GM19328 (cell line): ENCODE results near the gene CPEB4.

ENCODE experiments used
- ATAC-seq: cut with Tn5 transposase; IDR thresholded peaks from one replicate; pipeline ENCODE4 v1.9.1; 2021; ENCODE audit warnings: mild to moderate bottlenecking, moderate library complexity; ENCODE audit not compliant: unreplicated experiment

CPEB4 gene

DNA sequence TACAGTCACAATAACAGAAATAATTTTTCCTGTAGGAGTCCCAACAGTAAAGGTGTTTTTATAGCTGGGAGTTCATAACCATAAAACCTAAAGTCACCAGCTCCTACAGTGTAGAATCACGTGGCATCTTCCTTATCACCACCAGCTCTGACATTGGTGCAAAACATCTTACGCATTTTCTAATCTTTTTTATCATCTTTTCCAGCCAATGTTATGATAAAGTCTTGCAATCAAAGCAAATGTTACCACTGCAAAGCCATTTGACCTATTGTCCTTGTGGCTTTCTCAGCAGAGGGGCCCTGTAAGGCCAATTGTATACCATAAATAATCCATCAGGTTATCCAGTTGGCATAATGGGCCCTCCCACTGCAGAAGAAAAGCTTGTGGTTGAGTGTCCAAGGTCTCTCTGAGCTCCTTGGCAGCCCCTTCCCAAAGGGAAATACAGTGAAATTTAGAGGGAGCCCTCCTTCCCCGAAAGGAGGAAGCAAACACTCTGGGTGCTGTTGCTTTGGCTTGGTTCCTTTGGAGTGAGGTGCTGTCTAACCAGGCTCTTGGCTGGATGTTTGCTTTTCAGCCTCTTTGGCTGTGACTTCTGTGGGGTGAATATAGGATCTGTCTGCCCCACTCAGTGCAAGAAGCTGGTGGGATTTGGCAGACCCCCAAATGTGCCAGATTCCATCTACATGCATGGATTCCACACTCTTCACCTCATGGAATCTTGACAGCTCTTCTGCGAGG lies 29.3 kb upstream of the CPEB4 start:
- no peak for ATAC-seq

DNA sequence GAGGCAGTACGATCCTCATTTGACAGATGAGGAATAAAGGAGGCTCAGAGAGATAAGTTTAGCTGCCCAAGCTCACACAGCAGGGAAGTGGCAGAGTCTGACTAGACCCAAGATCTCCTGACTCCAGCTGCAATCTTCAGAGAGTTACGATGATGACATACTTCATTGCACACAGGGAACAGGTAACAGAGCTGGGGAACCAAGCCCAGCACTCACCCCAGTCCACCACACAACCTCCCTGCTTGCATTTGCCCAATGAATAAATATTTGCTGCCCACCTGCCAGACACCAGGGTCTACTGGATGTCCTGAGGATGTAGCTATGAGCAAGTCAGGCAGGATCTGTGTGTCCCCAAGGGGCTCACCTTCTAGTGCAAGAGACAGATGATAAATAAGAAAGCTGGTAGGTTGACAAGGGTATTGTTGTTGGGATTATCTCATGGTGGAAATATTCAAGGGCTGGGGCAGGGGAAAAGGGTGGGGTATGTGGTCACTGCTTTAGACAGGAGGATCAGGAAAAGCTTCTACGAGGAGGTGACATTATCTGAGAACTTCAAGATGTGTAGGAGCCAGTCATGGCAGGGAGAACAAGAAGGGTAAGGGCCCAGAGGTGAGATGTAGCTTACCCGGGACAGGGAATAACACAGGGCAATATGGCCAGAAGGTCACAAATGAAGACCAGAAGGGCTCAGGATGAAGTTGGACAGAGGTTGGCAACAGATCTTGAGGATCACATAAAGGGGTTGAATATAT lies 28.6 kb upstream of the CPEB4 start:
- ATAC-seq: no peak

DNA sequence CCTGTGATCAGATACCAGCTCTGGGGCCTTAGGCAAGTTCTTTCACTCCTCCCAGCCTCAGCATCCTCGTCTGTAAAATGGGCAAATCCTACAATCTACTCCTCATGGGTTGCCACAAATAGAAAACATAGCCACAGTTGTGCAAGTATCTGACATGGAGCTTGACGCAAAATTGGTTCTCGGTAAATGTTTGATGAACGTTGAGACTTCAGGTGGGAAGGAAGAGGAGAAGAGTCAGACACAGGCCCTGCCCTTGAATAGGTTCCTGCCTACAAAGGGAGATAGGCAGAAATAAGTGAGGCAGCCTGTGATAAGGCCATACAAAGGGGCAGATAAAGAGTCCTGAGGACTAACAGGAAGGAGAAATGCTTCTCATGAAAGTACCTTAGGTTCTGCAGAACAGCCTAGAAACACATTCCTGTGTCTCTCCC lies 26.1 kb upstream of the CPEB4 start:
- ATAC-seq: no peak

DNA sequence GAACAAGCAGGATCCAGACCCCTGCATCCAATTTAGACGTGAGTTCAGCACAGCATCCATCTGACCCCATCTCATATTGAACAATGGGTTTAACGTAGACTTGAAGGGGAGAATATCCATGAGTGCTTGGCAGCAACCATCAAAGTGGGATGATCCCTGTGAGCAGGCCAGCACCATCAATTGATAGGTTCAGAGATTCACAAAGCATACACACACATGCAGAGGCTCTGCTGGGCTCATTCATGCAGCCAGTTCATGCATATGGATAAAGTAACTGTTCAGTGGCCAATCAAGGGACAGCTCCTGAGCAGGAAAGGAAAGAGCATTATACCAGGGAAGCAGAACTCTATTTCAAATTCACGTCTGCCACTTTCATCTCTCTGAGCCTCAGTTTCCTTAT lies 24.8 kb upstream of the CPEB4 start:
- no peak for ATAC-seq

DNA sequence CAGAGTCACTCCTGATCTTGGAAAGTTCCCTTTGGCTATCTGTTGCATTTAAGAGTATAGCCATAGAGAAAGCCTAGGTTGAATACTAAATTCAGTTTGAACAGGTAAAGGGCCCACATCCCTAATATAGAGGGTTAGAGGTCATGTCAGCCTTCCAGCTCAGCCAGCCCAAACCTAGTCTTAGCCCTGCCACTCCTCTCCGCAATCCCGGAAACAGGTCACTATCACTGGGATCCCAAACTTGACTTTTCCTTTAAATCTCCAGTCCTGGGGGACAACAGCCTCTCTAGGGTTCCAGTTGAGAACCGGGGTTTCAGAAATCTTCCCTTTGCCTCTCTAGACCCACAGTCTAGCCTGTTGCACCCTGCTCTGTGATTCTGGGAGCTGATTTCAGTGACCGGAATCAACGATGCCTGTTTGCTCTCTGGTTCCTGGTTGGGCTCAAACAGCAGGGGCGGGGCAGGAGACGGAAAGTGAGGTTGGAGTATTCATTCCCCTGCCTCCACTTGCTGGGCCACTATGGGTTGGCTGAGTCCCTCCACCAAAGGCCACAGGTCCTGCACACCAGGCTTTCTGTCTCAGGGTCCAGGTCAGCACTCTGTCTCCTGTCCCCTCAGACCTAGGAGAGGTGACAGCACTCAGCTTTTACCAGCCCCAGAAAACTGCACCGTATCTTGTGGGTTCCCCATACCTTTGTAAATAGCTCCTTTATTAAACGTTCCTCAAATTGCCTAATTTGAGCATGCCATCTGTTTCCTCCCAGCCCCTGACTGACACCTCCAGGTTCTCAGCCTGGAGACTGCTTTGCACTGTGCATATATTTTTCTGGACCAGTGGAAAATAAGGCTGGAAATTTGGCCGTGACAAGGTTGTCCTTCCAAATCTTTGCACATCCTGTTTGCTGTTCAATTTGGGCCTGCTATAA lies 23.8 kb upstream of the CPEB4 start:
- ATAC-seq: no peak

DNA sequence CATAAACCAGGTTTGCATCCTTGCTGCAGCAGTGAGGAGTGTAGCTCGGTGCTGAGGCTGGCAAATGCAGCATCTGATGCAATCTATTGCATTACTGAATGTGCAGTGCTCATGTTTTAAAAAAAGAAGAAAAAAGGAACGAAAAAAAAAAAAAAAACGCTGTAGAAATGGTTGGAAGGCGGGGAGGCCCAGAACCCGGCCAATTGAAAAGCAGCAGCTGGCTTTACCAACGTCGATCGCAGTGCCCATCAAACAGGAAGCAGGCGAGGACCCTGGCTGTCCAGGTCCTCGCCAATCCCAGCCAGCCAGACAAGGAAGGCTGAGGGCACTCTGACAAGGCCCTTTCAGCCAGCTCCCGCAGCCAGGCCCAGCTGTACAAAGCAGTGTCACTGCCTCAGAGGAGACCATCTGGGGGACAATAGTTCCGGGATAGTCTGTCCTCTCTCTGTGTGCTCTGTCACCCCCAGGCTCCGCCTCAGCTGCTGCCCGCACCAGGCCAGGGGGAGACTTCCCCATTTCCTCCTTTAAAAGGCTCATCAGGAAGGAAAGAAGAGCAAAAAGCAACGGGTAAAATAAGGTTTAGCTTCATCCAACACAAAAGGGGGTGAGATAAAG lies 21.8 kb upstream of the CPEB4 start:
- no peak for ATAC-seq

DNA sequence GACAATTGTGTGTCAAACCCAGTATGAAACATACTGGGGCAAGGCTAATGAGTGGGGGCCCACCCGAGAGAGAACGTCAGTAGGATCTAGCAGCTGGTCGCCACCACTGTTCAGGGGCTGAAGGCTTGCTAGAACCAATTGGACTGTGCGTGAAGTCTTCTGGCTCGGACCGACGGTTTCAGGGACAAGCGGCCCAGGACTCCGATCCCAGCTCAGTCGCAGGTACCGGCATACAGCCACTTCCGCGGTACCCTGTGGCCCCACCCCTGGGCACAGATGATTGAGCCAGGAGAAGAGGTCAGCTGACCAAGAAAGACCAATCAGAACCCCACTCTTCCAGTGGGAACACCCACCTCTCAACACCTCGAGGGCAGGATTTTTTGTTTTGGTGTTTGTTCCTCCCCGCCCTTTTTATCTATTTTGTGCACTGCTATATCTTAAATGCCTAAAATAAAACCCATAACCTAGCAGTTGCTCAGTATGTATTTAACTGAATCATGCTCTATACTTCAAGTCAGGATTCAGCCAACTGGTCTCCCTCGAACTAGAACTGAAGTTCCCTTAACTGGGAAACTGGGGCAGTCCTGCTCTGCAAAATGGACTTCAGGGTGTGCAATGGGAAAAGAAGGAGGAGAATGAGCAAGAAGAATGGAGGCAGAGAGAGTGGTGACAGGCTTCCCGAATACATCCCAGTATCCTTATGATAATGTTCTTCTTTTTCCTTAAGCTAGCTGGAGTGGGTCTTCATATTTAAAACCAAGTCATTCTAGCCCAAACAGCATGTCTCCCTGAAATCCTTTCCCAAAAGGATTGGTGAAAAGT lies 21.1 kb upstream of the CPEB4 start:
- no peak for ATAC-seq

DNA sequence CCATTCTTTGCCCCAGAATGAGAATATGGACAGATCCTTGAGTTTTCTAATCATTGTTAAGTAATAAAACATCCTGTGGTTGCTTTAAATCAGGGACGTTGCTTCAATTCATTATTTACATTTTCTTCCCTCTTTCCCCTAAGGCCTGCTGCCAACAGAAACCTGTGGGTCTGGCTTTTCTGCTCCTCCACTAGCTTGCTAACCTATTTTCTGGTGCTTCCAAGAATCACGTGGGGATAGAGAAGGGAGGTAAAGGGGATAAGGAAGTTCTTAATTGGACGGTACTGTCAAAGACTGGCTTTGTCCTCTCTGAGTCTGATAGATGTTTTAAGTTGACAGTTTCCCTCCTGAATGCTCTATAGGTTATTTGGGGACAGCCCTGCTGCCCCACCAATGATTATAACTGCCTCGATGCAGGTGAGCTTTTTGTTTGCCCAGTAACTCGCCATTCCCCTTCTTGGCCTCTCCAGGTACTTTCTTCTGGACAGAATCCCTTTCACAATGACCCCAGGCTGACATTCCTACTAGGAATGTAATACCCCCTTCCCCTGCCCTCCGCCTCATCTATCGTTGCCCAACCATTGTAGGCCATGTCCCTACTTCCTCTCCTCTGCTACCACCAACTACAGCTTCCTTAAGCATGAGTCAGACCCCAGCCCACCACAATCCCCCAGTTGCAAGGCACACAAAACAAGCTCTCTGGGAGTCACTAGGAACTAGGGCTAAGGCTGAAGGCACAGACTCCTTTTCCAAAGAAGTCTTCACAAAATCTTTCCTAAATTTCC lies 19.9 kb upstream of the CPEB4 start:
- no peak for ATAC-seq

DNA sequence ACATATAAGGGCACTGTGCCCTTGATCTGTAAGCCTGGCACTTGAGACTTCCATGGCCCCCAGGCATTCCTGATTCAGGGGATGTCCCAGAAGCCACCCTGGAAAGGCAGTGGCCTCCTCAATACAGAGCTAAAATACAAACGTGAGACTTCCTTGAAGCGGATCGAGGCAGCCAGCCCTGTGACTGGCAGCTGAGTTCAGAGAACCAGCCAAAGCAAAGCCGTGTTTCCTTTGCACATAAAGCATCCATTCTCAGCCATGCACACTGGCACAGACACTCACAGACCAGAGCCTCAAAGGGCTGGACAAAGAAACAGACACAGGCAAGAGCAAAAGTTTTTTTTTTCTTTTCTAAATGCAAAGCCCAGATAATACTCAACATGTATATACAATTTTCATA lies 18.8 kb upstream of the CPEB4 start:
- no peak for ATAC-seq

DNA sequence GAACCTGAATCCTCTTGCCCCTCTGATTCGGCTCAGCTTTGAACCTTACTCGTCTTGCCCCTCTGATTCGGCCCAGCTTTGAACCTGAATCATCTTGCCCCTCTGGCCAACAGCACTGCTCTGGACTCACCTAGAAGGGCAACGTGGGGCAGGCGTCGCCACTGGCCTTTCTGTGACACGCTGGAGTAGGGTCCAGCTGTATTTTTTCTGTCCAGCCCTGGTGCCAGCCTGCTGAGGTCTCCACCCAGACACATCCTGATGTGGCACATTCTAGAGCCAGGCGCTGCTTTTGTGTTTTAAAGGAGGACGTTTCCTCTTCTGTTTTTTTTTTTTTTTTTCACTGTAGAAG lies 15.2 kb upstream of the CPEB4 start:
- no peak for ATAC-seq

DNA sequence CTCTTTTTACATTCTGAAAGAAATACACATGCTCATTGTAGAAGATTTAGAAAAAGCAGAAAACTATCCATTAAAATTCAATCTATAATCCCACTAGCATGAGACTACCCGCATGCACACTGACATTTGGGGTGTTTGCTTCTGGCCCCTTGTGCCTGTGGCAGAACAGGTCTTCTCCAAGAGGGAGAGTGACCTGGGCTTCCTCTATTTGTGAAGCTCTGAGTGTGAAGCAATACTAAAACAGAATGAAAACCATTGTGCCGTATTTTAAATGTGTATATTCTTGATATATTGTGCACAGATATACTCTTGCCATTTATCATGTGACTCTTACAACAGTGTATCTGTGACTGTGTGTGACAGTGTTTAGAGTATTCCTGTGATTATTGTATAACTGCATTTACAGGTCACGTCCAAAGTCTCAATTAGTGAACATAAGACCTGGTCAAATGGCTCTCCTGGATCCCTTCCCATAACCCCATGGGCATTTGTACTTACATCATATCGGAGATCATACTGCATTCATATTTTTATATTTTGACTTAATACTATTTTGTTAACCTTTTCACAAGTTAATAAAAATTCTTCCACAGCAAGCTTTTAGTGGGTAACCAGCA lies 14.7 kb upstream of the CPEB4 start:
- ATAC-seq: no peak

DNA sequence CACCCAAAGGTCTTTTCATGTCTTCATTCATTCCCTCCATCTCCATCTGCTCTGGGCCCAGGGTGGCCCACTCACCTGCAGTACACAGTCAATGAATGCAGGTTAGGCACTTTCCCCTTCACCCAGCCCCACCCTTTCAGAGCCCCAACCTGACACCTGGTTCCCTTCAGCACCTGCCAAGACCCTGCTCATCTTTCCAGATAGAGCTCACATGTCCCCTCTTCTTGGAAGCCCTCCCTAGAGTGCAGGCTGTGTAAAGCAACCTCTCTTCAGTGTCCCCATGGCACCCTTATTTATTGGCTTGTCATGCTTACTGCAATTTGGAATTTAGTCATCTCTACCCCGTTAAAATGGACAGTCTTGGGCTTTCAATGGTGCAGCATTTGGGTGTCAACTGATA lies 13.0 kb upstream of the CPEB4 start:
- no peak for ATAC-seq

DNA sequence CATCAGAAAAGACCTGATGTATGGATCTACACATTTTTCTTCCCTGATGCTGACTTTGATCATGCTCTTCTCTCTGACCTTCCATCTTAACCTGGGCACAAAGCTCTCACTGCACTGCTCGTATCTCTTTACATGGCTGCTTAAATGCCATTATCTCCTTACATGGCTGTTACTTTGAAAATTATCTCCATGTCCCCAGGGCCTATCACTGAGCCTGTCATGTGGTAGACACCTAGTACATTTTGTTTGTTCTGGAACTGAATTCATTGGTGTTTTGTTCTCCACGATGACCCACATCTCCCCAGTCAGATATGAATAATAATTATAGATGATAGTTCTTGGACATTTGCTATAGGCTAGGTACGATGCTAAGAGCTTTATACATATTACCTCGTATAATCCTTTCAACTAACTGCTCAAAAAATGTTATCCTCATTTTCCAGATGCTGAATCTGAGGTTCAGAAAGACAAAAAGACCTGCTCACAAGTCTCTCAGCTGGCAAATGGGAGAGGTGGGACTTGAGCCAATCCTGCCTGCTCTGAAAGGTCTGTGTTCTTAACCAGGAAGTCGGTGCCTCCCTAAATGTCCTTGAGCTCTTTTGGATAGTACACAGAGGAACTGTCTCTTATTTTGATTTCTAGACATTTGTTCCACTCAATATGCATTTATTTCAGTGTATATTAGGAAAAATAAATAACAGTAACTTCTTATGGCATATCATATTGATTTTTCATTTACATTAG lies 9.8 kb upstream of the CPEB4 start:
- ATAC-seq: no peak

DNA sequence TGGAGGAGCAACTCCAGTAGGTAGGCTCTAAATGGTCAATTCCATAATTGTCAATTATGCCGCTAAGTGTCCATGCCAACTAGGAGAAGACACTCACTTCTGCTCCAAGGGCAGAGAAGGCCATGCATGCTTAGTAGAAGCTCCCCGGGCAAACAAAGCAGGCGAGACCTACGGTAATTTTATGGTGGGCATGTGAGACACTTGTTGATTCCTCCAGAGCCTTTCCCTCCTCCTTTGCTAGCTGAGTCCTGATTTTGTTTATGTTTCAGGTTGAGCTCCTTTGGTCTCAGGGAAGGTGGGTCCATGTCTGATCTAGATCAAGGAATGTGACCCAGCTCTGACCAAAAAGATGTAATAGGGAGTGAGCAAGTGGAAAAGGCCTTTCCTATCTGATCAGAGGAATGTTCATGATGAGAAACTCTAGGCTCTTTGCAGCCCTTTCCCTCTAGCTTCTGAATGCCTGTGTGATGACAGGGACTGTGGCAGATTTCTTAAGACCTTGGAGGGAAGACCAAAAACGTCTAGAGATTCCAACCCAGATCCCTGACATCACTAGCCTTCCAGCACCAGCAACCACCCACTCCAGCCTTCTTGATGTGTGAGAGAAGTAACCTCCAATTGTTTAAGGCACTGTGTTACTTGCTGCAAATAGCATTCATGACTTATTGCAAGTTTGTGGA lies 7.7 kb upstream of the CPEB4 start:
- ATAC-seq: no peak

DNA sequence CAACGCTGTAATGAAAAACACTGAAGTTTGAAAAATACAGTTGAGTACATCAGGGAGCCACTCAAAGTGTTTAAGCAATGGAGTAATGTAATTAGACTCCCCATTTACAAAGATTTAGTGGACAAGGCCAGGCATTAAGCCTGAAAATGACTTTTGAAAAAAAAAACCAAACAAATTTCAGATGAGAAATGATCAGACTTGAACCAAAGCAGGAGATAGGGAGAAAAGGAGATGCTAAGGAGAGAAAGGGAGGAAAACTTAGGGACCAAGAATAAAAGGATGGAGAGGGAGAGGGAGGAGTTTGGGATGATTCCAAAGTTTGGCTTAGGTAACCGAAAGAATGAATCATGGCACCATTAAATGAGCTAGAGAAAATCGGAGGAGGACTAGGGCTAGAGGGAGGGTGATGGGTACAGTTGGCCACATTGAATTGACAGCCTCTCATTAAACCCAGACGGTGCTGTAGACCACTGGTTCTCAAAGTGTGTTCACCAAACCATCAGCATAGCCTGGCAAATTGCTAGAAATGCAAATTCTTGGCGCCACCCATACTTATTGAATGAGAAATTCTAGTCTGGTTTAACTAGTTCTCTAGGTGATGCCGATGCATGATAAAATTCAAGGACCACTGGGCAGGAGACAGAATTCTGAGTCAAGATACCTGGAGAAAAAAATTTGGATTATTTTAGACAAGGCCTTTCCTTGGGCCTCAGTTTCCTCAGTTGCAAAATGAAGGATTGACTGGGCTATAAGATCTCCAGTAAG lies 6.2 kb upstream of the CPEB4 start:
- ATAC-seq: no peak

DNA sequence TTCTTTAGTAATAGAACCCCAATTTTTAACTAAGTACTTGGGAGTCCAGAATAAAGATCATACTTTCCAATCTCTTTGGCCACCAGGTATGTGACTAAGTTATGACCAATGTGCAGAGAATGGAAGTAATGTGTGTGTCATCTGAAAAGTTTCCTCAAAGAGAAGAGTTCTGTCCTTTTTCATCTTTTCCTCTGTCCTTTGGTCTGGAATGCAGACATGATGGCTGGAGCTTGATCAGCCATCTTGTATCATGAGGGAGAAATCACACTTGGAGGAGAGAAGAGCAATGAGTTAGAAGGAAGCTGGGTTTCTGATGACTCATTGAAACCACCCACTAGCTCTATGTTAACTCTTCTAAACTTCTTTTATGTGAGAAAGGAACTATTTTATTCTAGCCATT lies 5.5 kb upstream of the CPEB4 start:
- no peak for ATAC-seq

DNA sequence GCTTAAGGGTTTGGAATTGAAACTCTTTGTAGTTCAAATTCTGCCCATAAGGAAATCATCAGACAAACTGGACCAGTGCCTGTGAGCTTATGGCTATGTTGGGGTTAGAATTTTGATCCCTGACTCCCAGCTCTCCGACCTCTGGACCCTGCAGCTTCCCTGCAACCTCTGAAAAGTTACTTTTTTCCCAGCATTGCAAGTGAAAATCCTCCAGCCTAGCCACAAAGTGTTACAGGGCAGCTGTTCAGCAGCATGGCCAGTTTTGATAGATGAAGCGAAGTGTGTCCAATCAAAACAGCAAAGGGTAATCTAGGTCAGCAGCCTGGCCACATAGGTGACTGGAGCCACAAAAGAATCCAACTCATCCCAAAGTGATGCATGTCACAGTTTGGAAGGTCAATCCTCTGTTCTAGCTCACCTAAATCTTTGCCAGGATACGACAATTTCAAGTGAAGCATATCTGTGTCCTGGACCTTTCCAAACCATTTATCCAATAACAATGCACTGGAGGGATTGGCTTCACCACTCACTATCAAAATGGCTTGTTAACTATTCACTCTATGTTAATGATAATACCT lies 4.7 kb upstream of the CPEB4 start:
- ATAC-seq: no peak
